Mononuclear cell (primary cell): ENCODE results near the gene PODXL. TPM values are rescaled to one million over a fixed set of nuclear protein-coding genes. Genes with fewer than 3 reads are reported as not detected.

Experiments
- H3K27me3 ChIP-seq: 2 replicates; pipeline ENCODE4 v1.6.0; 2011; ENCODE audit warnings: low read length, control low read depth; ENCODE audit not compliant: insufficient read depth
- H3K4me1 ChIP-seq: 2 replicates; pipeline ENCODE4 v1.5.1; 2011; ENCODE audit warnings: mild to moderate bottlenecking, low read length, control low read depth; ENCODE audit not compliant: insufficient read depth
- H3K4me3 ChIP-seq: 2 replicates; pipeline ENCODE4 v1.5.1; 2011; ENCODE audit warnings: mild to moderate bottlenecking, low read length, moderate library complexity
- H3K9me3 ChIP-seq: 2 replicates; pipeline ENCODE4 v1.5.1; 2011; ENCODE audit warnings: low read depth, mild to moderate bottlenecking, control low read depth, low read length
- total RNA-seq: library from RNA; depleted of rRNA; stranded (reverse); fragments of >200 nt; gene quantifications from one replicate; pipeline ENCODE4 v1.2.3, GENCODE V29; 2012

The PODXL gene
- total RNA-seq, 1 donor = 0.21 TPM

- Histone ChIP-seq H3K27me3 (no peaks in the 10 kb centered on the region), H3K4me3 (no peak overlapping the region), H3K9me3 (no peaks in the 10 kb centered on the region), H3K4me1 (peaks cover 9% of the 10 kb centered on the region)
Measured at GRCh38 chr7:131501930-131502685, 54.3 kb downstream of the PODXL start.

GRCh38 chr7:131501422-131501821 lies 55.0 kb downstream of the PODXL start:
- H3K9me3 ChIP-seq = no peaks in the 10 kb centered on the region
- no peaks in the 10 kb centered on the region for H3K27me3 ChIP-seq
- peaks cover 9% of the 10 kb centered on the region for H3K4me1 ChIP-seq
- H3K4me3 ChIP-seq = no peak overlapping the region

- H3K4me3 ChIP-seq = no peak overlapping the region
Measured at GRCh38 chr7:131500357-131500756, 56.1 kb downstream of the PODXL start.

GRCh38 chr7:131499801-131500200 lies 56.6 kb downstream of the PODXL start:
- H3K4me3 ChIP-seq = no peak overlapping the region
- H3K9me3 ChIP-seq = no peaks in the 10 kb centered on the region
- H3K27me3 ChIP-seq = no peaks in the 10 kb centered on the region
- H3K4me1 ChIP-seq = peaks cover 9% of the 10 kb centered on the region

More at GRCh38 chr7:131500357-131500756, 56.1 kb downstream of the PODXL start:
- Histone ChIP-seq H3K9me3 (no peaks in the 10 kb centered on the region), H3K27me3 (no peaks in the 10 kb centered on the region), H3K4me1 (peaks cover 9% of the 10 kb centered on the region)

- peaks cover 9% of the 10 kb centered on the region for H3K4me1 ChIP-seq
- no peak overlapping the region for H3K4me3 ChIP-seq
- no peaks in the 10 kb centered on the region for H3K9me3 ChIP-seq
- H3K27me3 ChIP-seq = no peaks in the 10 kb centered on the region
Measured at GRCh38 chr7:131498237-131498885, 58.1 kb downstream of the PODXL start.

- H3K9me3 ChIP-seq = no peaks in the 10 kb centered on the region
- H3K4me1 ChIP-seq = peaks cover 9% of the 10 kb centered on the region
- no peaks in the 10 kb centered on the region for H3K27me3 ChIP-seq
- H3K4me3 ChIP-seq = no peak overlapping the region
Measured at GRCh38 chr7:131497454-131497853, 59.0 kb downstream of the PODXL start.

DNA sequence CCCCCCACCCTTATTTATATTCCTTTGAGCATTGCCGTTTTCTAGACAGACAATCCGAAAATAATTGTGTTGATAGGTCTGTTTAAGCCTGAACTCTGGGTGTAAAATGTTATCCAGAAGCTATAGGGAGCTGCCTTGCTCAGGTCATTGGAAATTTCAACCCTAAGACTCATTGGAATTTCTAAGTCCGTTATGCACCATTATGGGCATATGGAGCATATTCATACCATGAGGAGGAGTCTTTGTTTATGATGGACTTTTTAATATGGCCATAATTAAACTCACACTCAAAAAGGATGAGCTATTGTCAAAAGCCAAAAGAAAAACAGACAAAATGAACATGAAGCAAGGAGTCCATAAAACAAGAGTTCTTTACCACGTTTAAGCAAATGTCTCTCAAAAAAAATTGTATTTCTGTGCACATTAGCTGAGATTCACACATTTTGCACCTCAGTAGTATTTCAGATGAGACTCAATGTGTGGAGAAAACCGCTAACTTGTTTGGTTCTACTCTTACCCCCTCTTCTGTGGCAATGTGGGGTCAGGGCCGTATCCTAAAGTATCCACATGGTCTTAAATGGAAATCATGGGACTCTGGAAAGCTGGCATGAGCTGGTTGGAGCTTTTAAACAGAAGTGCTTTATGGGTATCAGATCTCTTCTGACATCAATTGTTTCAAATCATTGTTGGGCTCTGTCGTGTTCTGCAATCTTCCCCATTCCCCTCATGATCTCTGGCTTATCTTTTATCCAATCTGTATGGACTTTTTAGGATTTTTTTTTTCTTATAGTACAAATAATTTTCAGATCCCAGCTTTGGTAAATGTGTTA lies 60.5 kb downstream of the PODXL start:
- no peaks in the 10 kb centered on the region for H3K4me1 ChIP-seq
- H3K27me3 ChIP-seq = no peaks in the 10 kb centered on the region
- no peaks in the 10 kb centered on the region for H3K9me3 ChIP-seq
- no peak overlapping the region for H3K4me3 ChIP-seq

GRCh38 chr7:131494182-131494581 lies 62.2 kb downstream of the PODXL start:
- Histone ChIP-seq H3K4me1 (no peaks in the 10 kb centered on the region), H3K27me3 (no peaks in the 10 kb centered on the region), H3K4me3 (no peak overlapping the region), H3K9me3 (no peaks in the 10 kb centered on the region)

DNA sequence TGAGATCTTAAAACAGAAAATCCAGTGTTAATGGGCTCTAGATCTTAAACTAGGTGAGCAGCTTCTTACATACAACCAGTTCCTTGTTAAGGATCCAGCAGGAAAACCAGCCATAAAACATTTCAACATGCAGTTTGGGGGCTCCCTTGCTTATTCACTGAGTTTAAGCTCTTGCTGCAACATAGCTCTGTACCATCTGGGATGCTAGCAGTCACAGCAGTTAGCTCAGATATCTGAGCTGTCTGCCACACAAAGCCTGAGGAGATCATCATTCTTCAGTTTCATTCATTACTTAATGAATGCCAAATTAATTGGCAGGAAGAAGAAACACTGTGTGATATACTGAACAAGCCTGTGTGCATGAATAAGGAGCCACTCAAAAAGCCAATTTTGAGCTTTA lies 62.8 kb downstream of the PODXL start:
- Histone ChIP-seq H3K9me3 (no peaks in the 10 kb centered on the region), H3K4me3 (no peak overlapping the region), H3K27me3 (no peaks in the 10 kb centered on the region), H3K4me1 (no peaks in the 10 kb centered on the region)

DNA sequence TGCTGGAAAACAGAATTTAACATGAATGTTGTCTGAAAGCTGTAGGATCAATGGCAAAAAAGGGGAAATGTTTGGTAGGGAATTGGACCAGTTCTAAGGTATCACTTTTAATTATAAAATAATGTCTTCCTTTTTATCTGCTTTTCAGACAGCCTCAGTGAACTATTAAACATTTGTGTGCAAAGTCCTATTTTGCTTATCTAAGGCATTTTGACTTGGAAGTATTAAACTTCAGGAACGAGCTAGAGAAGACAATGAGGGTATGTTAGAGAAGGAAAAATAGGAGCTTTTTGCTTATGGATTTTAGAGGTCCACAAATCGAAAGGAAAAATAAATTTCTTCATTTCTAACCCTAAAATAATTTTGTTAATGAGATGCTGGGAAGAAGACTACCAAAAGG lies 63.3 kb downstream of the PODXL start:
- Histone ChIP-seq H3K9me3 (no peaks in the 10 kb centered on the region), H3K4me3 (no peak overlapping the region), H3K27me3 (no peaks in the 10 kb centered on the region), H3K4me1 (no peaks in the 10 kb centered on the region)

DNA sequence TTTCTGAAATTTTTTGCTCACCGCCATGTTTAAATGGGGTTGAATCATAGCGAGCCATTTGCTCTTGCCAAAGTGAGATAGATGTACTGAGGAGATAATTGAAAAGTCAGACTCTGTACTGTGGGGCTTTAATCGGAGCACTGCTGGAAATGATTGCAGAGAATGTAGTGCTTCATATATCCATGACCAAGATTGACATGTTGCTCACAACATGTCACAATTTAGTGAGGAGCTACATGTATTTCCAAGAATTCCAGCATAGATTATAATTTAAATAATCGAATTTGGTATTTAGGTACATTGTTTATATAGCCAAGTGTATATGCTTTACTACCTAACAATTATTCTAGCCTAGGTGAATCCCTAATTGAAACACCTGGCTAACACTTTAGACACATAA lies 66.5 kb downstream of the PODXL start:
- no peaks in the 10 kb centered on the region for H3K9me3 ChIP-seq
- no peaks in the 10 kb centered on the region for H3K4me1 ChIP-seq
- no peaks in the 10 kb centered on the region for H3K27me3 ChIP-seq
- no peak overlapping the region for H3K4me3 ChIP-seq

DNA sequence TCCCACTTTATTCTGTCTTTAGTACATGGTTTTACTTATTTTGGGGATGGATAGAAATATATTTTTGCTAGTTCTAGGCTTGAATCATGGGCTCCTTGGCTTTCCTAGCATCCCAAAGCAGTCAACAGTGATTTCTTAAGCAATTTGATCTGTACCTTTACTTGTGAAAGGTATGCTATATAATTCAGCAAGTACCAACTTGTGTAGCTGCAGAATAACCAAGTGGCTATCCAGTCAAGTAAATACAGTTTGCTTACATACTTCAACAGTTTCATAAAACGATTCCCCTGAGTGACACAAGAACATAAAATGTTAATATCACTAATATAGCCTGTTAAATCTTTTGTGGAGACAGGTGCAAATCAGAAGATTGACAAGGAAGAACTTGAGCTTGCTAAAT lies 67.2 kb downstream of the PODXL start:
- no peak overlapping the region for H3K4me3 ChIP-seq
- H3K27me3 ChIP-seq = no peaks in the 10 kb centered on the region
- no peaks in the 10 kb centered on the region for H3K9me3 ChIP-seq
- no peaks in the 10 kb centered on the region for H3K4me1 ChIP-seq

DNA sequence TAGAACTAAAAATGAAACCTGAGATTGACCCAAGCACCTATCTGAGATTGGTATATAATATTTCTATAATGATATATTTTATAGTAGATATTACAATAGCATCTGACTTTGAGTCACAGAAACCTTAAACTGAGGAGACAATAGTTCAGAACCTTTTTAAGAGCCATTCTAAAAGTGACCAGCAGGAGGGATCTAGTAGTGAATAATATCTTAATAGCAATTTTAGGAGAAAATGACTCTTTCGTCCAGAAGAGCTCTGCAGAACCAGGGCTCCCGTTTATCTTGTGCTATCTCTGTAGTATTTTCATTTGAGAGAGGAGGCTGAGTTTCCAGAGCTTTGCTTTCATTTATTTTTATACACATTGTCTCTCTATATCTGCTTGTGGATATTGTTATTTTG lies 68.1 kb downstream of the PODXL start:
- Histone ChIP-seq H3K4me3 (no peak overlapping the region), H3K9me3 (no peaks in the 10 kb centered on the region), H3K4me1 (no peaks in the 10 kb centered on the region), H3K27me3 (no peaks in the 10 kb centered on the region)

- Histone ChIP-seq H3K9me3 (no peaks in the 10 kb centered on the region), H3K4me1 (no peaks in the 10 kb centered on the region), H3K4me3 (no peak overlapping the region), H3K27me3 (no peaks in the 10 kb centered on the region)
Measured at GRCh38 chr7:131487217-131487616, 69.2 kb downstream of the PODXL start.

- Histone ChIP-seq H3K4me1 (no peaks in the 10 kb centered on the region), H3K4me3 (no peak overlapping the region), H3K9me3 (no peaks in the 10 kb centered on the region), H3K27me3 (no peaks in the 10 kb centered on the region)
Measured at GRCh38 chr7:131486346-131486745, 70.1 kb downstream of the PODXL start.
